Activated CD4-positive, alpha-beta T cell treated with anti-CD3 and anti-CD28 coated beads, Interleukin-2, amount 10 ng/mL, durations not matched to agents 24 days and 14 days (primary cell): ENCODE results near the gene SRY. TPM values are rescaled to one million over a fixed set of nuclear protein-coding genes. Genes with fewer than 3 reads are reported as not detected.
"Not testable (repeated sequence)": the region's sequence is repeated elsewhere in the genome, so short reads cannot be mapped to it uniquely, and the experiment has no call there.

Experiments
- DNase-seq: peaks from one replicate; pipeline ENCODE4 v3.0.0; 2022
- H3K27ac Mint-ChIP-seq: one replicate; pipeline ENCODE4 v1.8.0; 2022; ENCODE audit warnings: mild to moderate bottlenecking, mixed read lengths
- H3K27me3 Mint-ChIP-seq: one replicate; pipeline ENCODE4 v1.8.0; 2022; ENCODE audit warnings: mixed read lengths
- H3K36me3 Mint-ChIP-seq: one replicate; pipeline ENCODE4 v1.8.0; 2022; ENCODE audit warnings: low read depth, mild to moderate bottlenecking, mixed read lengths
- H3K4me1 Mint-ChIP-seq: one replicate; pipeline ENCODE4 v1.8.0; 2021; ENCODE audit warnings: mixed read lengths
- H3K4me3 Mint-ChIP-seq: one replicate; pipeline ENCODE4 v1.8.0; 2022; ENCODE audit warnings: mild to moderate bottlenecking, moderate library complexity, mixed read lengths
- H3K9me3 Mint-ChIP-seq: one replicate; pipeline ENCODE4 v1.8.0; 2021; ENCODE audit warnings: mixed read lengths
- intact Hi-C: fragments of 100-400 bp; cut with micrococcal nuclease; formaldehyde crosslinking; loops from one replicate; pipeline ENCODE4 v1.15.1; 2023
- total RNA-seq: library from RNA; stranded (reverse); gene quantifications from 2 replicates; pipeline ENCODE4 v1.2.3, GENCODE V29; 2022

The SRY gene
- total RNA-seq = not detected in 2 replicates

DNA sequence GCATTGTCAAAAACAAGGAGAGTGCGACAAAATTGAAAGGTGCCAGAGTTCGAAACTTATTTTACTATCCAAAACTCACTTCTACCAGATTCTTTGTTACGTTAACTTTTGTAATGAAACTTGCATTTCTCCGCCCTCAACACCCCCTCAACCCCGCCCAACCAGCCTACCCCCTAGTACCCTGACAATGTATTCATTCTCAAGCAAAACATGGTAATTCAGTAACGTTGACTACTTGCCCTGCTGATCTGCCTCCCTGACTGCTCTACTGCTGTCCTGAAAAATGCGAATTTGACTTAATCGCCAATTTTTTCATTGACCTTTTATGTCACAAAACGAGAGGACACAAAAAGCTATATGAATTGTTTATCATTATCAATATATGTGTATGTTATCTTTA lies at the start of gene SRY:
TSS of gene SRY (minus strand) at position 83 of the 400 bp plus-strand sequence. CDS start at position 4, 79 bp downstream.
- Mint-ChIP-seq H3K4me1 (peaks cover 4% of the 10 kb centered on the region), H3K27ac (no peak within 1 kb of the TSS), H3K4me3 (peak within 1 kb of the TSS; percentile 75), H3K9me3 (no peaks in the 10 kb centered on the region), H3K36me3 (no peaks in the 10 kb centered on the region), H3K27me3 (peaks cover 40% of the 10 kb centered on the region)
- intact Hi-C loops = no loop called here
- DNase-seq = no peak

DNA sequence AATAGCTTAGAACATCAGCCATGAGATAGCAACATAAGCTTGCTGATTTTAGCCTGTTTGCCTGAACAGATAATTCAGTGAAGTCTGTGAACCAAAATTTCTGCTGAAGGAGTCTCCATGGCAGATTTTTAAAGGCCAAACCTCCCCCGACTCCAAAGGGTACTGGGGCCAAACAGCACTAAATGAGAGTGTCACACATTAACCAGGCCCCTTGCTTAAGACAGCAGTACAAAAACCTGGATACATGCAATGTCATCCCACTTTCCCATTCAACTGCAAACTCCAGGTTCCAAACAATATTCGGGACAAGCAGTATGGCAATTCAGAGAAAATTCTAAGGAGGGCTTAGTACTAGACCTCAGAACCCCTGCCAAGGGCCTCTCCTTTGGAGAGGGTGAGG lies 49.6 kb upstream of the SRY start:
- intact Hi-C loops = no loop called here
- Mint-ChIP-seq H3K9me3 (no peaks in the 10 kb centered on the region), H3K27ac (no peak overlapping the region), H3K4me1 (peaks cover 2% of the 10 kb centered on the region), H3K27me3 (peaks cover 8% of the 10 kb centered on the region), H3K4me3 (no peak overlapping the region), H3K36me3 (peaks cover 9% of the 10 kb centered on the region)
- DNase-seq = no peak

DNA sequence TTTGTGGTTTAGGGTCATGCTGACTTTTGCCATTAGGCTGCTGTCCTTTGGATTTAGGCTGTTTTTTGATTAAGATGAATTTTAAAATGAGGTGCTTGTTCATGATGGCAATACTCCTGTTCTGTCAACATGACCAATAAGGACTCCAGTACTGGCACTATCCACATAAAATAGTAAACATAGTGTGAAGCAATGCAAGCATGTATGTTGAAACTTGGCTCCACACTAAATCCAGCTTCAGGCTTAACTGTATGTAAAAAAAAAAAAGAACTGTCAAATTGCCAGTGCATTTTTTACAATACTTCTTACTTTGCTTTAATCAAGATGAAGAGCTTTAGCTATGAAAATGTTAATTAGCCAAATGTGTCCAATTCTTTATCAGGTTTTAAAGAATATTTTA lies 47.7 kb upstream of the SRY start:
- no peak for DNase-seq
- H3K27me3 Mint-ChIP-seq = peaks cover 19% of the 10 kb centered on the region
- H3K4me3 Mint-ChIP-seq = no peak overlapping the region
- no peak overlapping the region for H3K27ac Mint-ChIP-seq
- H3K9me3 Mint-ChIP-seq = no peaks in the 10 kb centered on the region
- H3K4me1 Mint-ChIP-seq = peaks cover 2% of the 10 kb centered on the region
- intact Hi-C loops = no loop called here
- peaks cover 2% of the 10 kb centered on the region for H3K36me3 Mint-ChIP-seq

DNA sequence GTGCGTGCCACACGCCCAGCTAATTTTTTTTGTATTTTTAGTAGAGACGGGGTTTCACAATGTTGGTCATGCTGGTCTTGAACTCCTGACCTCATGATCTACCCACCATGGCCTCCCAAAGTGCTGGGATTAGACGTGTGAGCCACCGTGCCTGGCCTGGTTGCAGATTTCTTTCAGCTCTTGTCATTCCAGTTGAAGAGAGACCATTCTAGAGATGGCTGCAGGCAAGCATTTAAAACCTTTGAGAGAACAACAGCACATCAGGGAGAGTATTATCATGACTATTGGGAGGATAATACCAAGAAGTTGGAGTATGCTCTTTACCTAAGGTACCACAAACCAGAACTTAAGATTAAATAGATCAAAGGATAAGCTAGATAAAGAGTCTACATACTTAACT lies 41.0 kb upstream of the SRY start:
- DNase-seq = no peak
- intact Hi-C loops = no loop called here

DNA sequence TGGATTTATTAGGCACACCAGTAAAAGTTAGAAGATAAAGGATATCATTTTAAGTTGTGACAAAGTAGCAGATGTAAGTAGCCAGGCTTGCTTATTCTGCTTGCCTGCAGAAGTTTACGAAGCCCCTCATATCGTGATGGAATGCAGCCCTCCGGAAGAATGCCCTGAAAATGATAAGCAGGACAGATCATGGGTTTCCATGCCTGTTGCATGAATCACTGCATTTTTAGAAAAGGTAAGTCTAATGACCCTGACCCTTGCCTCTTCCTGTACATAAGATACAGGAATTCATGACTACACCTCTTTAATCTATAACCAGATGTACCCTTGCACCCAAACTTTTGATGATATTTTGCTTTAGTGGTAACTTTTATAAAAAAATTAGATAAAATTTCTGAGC lies 37.0 kb upstream of the SRY start:
- Mint-ChIP-seq H3K36me3 (no peaks in the 10 kb centered on the region), H3K4me3 (no peak overlapping the region), H3K9me3 (no peaks in the 10 kb centered on the region), H3K4me1 (no peaks in the 10 kb centered on the region), H3K27ac (no peak overlapping the region), H3K27me3 (peaks cover 7% of the 10 kb centered on the region)
- no peak for DNase-seq
- intact Hi-C loops = no loop called here

More for the DNA sequence above, 41.0 kb upstream of the SRY start:
- H3K27me3 Mint-ChIP-seq = peaks cover 16% of the 10 kb centered on the region
- H3K4me1 Mint-ChIP-seq = no peaks in the 10 kb centered on the region
- H3K36me3 Mint-ChIP-seq = no peaks in the 10 kb centered on the region
- no peaks in the 10 kb centered on the region for H3K9me3 Mint-ChIP-seq
- no peak overlapping the region for H3K4me3 Mint-ChIP-seq
- no peak overlapping the region for H3K27ac Mint-ChIP-seq

DNA sequence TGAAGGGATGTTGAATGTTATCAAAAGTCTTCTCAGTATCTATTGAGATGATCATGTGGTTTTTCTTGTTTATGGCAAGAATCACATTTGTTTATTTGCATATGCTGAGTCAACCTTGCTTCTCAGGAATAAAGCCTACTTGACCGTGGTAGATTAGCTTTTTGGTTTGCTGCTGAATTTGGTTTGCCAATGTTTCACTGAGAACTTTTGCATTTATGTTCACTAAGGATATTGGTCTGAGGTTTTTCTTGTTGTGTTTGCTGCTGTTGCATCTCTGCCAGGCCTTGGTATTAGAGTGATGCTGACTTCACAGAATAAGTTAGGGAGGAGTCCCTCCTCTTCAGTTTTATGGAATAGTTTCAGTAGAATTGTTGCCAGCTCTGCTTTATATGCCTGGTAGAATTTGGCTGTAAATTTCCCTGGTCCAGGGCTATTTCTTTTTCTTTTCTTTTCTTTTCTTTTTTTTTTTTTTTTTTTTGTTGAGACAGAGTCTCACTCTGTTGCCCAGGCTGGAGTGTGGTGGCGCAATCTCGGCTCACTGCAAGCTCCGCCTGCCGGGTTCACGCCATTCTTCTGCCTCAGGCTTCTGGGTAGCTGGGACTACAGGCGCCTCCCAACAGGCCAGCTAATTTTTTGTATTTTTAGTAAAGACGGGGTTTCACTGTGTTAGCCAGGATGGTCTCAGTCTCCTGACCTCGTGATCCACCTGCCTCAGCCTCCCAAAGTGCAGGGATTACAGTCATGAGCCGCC lies 29.8 kb upstream of the SRY start:
- H3K9me3 Mint-ChIP-seq, H3K27me3 Mint-ChIP-seq, intact Hi-C loops, H3K4me1 Mint-ChIP-seq, H3K4me3 Mint-ChIP-seq, H3K36me3 Mint-ChIP-seq, H3K27ac Mint-ChIP-seq, DNase-seq: not testable (repeated sequence)

DNA sequence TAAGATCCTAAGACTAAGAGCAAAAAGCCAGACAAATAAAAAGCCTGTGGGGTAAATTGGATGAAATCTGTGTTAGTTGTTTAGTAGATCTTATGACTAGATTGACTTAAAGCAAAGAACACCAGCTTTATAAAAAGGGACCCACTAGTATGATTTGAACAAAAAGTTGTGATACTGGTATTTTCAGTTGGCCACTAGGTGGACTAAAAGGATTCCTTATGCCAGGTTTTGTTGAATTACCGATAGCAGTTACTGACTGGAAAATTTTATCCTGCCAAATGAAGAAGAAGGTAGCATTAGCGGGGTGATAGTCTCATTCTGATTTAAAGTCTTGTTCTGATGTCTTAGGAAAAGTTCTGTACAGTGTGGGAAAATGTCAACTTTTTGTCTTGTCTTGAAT lies 12.8 kb upstream of the SRY start:
- no peaks in the 10 kb centered on the region for H3K9me3 Mint-ChIP-seq

DNA sequence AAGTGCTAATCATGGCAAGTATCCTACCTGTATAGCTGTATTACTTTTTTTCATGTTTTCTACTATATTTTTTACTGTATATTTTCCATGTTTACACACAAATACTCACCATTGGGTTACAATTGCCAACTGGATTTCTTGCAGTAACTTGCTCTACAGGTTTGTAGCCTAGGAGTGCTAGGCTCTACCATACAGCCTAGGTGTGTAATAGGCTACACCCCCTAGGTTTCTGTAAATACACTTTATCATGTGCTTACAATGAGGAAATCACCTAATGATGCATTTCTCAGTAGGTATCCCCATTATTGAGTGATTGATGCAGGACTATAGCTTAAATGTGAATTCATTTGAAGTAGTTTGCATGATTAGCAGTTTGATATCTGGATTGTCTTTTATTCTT lies 10.5 kb upstream of the SRY start:
- intact Hi-C loops = no loop called here

More for the DNA sequence above, 12.8 kb upstream of the SRY start:
- Mint-ChIP-seq H3K27ac (no peak overlapping the region), H3K27me3 (peaks cover 24% of the 10 kb centered on the region), H3K4me1 (peaks cover 2% of the 10 kb centered on the region), H3K36me3 (no peaks in the 10 kb centered on the region), H3K4me3 (no peak overlapping the region)
- DNase-seq = no peak
- intact Hi-C loops = no loop called here

DNA sequence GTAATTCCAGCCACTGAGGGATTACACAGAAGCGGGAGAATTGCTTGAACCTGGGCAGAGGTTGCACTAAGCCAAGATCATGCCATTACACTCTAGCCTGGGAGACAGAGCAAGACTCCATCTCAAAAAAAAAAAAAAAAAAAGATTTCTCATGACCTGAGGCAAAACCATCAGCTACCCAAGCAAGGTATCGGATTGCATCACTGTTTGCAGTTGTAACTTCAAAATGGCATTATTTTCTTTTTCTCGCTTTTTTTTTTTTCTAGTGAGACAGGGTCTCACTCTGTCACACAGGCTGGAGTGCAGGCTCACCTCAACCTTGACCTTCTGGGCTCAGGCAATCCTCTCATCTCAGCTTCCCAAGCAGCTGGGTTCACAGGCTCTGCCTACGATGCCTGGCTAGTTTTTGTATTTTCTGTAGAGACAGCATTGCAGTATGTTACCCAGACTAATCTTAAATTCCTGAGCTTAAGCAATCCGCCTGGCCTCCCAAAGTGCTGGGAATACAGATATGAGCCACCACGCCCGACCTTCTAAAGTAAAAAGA lies 9.6 kb upstream of the SRY start:
- Mint-ChIP-seq H3K27ac (no peak overlapping the region), H3K27me3 (peaks cover 10% of the 10 kb centered on the region), H3K4me1 (peaks cover 2% of the 10 kb centered on the region), H3K36me3 (no peaks in the 10 kb centered on the region), H3K4me3 (no peak overlapping the region), H3K9me3 (no peaks in the 10 kb centered on the region)
- intact Hi-C loops = no loop called here
- no peak for DNase-seq

More for the DNA sequence above, 10.5 kb upstream of the SRY start:
- H3K9me3 Mint-ChIP-seq = no peaks in the 10 kb centered on the region
- no peak for DNase-seq
- peaks cover 12% of the 10 kb centered on the region for H3K27me3 Mint-ChIP-seq
- peaks cover 2% of the 10 kb centered on the region for H3K4me1 Mint-ChIP-seq
- no peak overlapping the region for H3K4me3 Mint-ChIP-seq
- no peak overlapping the region for H3K27ac Mint-ChIP-seq
- H3K36me3 Mint-ChIP-seq = no peaks in the 10 kb centered on the region

DNA sequence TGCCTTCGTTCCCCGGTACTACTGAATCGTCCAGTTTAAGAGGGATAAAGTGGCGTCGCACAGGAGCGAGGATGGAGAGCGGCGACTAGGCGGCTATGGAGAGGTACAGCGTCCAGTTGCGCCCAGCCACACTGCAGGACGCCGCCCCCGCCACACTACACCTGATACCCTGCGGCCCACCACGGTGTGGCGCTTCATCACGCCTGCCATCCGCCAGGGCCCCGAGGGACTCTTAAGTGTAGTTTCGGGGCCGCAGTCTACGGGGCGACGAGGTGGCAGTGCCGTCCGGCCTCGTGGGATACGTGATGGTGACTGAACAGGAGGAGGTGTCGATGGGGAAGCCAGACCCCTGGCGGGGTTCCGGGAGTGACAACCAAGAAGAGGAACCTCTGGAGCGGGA lies 2.3 kb upstream of the SRY start:
- intact Hi-C loops = no loop called here
- peak; percentile 53 for DNase-seq
- Mint-ChIP-seq H3K27ac (no peak overlapping the region), H3K9me3 (no peaks in the 10 kb centered on the region), H3K36me3 (no peaks in the 10 kb centered on the region), H3K27me3 (peaks cover 42% of the 10 kb centered on the region), H3K4me3 (no peak overlapping the region), H3K4me1 (peaks cover 4% of the 10 kb centered on the region)

DNA sequence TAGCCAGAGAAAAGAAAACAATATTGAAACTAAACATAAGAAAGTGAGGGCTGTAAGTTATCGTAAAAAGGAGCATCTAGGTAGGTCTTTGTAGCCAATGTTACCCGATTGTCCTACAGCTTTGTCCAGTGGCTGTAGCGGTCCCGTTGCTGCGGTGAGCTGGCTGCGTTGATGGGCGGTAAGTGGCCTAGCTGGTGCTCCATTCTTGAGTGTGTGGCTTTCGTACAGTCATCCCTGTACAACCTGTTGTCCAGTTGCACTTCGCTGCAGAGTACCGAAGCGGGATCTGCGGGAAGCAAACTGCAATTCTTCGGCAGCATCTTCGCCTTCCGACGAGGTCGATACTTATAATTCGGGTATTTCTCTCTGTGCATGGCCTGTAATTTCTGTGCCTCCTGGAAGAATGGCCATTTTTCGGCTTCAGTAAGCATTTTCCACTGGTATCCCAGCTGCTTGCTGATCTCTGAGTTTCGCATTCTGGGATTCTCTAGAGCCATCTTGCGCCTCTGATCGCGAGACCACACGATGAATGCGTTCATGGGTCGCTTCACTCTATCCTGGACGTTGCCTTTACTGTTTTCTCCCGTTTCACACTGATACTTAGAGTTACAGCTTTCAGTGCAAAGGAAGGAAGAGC lies 488 bp downstream of the SRY start:
- intact Hi-C loops = no loop called here
- Mint-ChIP-seq H3K9me3 (no peaks in the 10 kb centered on the region), H3K36me3 (no peaks in the 10 kb centered on the region), H3K4me1 (peaks cover 4% of the 10 kb centered on the region), H3K4me3 (peak overlapping the region; percentile 75), H3K27ac (no peak overlapping the region), H3K27me3 (peaks cover 38% of the 10 kb centered on the region)
- no peak for DNase-seq

Other genes starting within 250 kb of the SRY start
- gene RPS4Y1, start 53.9 kb upstream of the SRY start, total RNA-seq = 253 and 257 TPM in 2 replicates
- gene ZFY, start 147.7 kb upstream of the SRY start, total RNA-seq = 15.9 and 18.4 TPM in 2 replicates